GM23338 (cell line): ENCODE data around the gene FRMD4A. TPM values are rescaled to one million over a fixed set of nuclear protein-coding genes. Genes with fewer than 3 reads are reported as not detected.

Source experiments
- ATAC-seq: fragments of 200-7000 bp; cut with Tn5 transposase; 3 replicates; pipeline ENCODE4 v1.9.1; 2020
- DNase-seq: peaks from one replicate; pipeline ENCODE4 v3.0.0-alpha.2; 2015; ENCODE audit warnings: low spot score
- H2AFZ ChIP-seq: fragments of 200-600 bp; sonication (generic); 2 replicates; pipeline ENCODE4 v1.8.0; 2016; ENCODE audit warnings: antibody characterized with exemption, mild to moderate bottlenecking, moderate library complexity
- H3F3A ChIP-seq: fragments of 200-600 bp; sonication (generic); replicated peaks from 2 replicates; pipeline ENCODE4 v1.8.0; 2017; ENCODE audit warnings: antibody characterized with exemption, mixed run types, low read depth
- H3K27ac ChIP-seq: fragments of 200-600 bp; sonication (generic); 2 replicates; pipeline ENCODE4 v1.6.1; 2016; ENCODE audit warnings: low read depth
- H3K27me3 ChIP-seq: fragments of 200-600 bp; sonication (generic); 2 replicates; pipeline ENCODE4 v1.8.0; 2016; ENCODE audit warnings: mild to moderate bottlenecking, mixed run types, moderate library complexity; ENCODE audit not compliant: insufficient read depth
- H3K36me3 ChIP-seq: fragments of 200-600 bp; sonication (generic); 2 replicates; pipeline ENCODE4 v1.8.0; 2016; ENCODE audit warnings: mild to moderate bottlenecking; ENCODE audit not compliant: insufficient read depth
- H3K4me1 ChIP-seq: fragments of 200-600 bp; sonication (generic); 2 replicates; pipeline ENCODE4 v1.8.0; 2016; ENCODE audit warnings: mild to moderate bottlenecking, moderate library complexity; ENCODE audit not compliant: insufficient read depth
- H3K4me2 ChIP-seq: fragments of 200-600 bp; sonication (generic); 2 replicates; pipeline ENCODE4 v1.7.1; 2017; ENCODE audit warnings: mixed run types
- H3K4me3 ChIP-seq: fragments of 200-600 bp; sonication (generic); 2 replicates; pipeline ENCODE4 v1.6.1; 2016; ENCODE audit warnings: mixed run types
- H3K79me2 ChIP-seq: fragments of 200-600 bp; sonication (generic); replicated peaks from 2 replicates; pipeline ENCODE4 v1.8.0; 2017; ENCODE audit warnings: mild to moderate bottlenecking; ENCODE audit not compliant: insufficient read depth
- H3K9me2 ChIP-seq: fragments of 200-600 bp; sonication (generic); 2 replicates; pipeline ENCODE4 v1.8.0; 2017; ENCODE audit not compliant: insufficient read depth
- H4K20me1 ChIP-seq: fragments of 200-600 bp; sonication (generic); replicated peaks from 2 replicates; pipeline ENCODE4 v1.8.0; 2017; ENCODE audit warnings: mild to moderate bottlenecking; ENCODE audit not compliant: insufficient read depth
- H3K27ac Mint-ChIP-seq: 2 replicates; pipeline ENCODE4 v1.8.0; 2020; ENCODE audit warnings: inconsistent platforms, mild to moderate bottlenecking, moderate library complexity, mixed read lengths
- H3K27me3 Mint-ChIP-seq: 3 replicates; pipeline ENCODE4 v1.8.0; 2022; ENCODE audit warnings: low read depth, mild to moderate bottlenecking, moderate library complexity, mixed read lengths, inconsistent platforms; ENCODE audit not compliant: insufficient read depth, poor library complexity
- H3K36me3 Mint-ChIP-seq: 3 replicates; pipeline ENCODE4 v1.8.0; 2021; ENCODE audit warnings: low read depth, mild to moderate bottlenecking, inconsistent platforms, moderate library complexity, mixed read lengths
- H3K4me1 Mint-ChIP-seq: 3 replicates; pipeline ENCODE4 v1.8.0; 2020; ENCODE audit warnings: mild to moderate bottlenecking, inconsistent platforms, mixed read lengths
- H3K4me3 Mint-ChIP-seq: 3 replicates; pipeline ENCODE4 v1.8.0; 2021; ENCODE audit warnings: moderate library complexity, mild to moderate bottlenecking, inconsistent platforms, mixed read lengths
- H3K9me3 Mint-ChIP-seq: 3 replicates; pipeline ENCODE4 v1.8.0; 2020; ENCODE audit warnings: moderate library complexity, mild to moderate bottlenecking, inconsistent platforms, mixed read lengths
- CREB1 ChIP-seq: fragments of 250-450 bp; sonication (Bioruptor Pico); IDR thresholded peaks from 2 replicates; pipeline ENCODE4 v1.5.0; 2020; ENCODE audit warnings: low read depth, mild to moderate bottlenecking, moderate library complexity
- EZH2 ChIP-seq: fragments of 200-600 bp; sonication (generic); IDR thresholded peaks from one replicate; pipeline ENCODE4 v1.8.0; 2017; ENCODE audit warnings: antibody characterized with exemption, mild to moderate bottlenecking, low read depth; ENCODE audit not compliant: unreplicated experiment
- EZH2phosphoT487 ChIP-seq: fragments of 200-600 bp; sonication (generic); IDR thresholded peaks from one replicate; pipeline ENCODE4 v1.8.1; 2018; ENCODE audit warnings: antibody characterized with exemption; ENCODE audit not compliant: unreplicated experiment
- JUNB ChIP-seq: IDR thresholded peaks from one replicate; pipeline ENCODE4 v1.6.1; 2016; ENCODE audit warnings: antibody characterized with exemption; ENCODE audit not compliant: unreplicated experiment
- NANOG ChIP-seq: IDR thresholded peaks from 2 replicates; pipeline ENCODE4 v1.6.1; 2016; ENCODE audit warnings: antibody characterized with exemption, borderline replicate concordance
- POLR2AphosphoS5 ChIP-seq: IDR thresholded peaks from 2 replicates; pipeline ENCODE4 v1.6.1; 2016; ENCODE audit warnings: antibody characterized with exemption, low read depth
- REST ChIP-seq: IDR thresholded peaks from one replicate; pipeline ENCODE4 v1.6.1; 2018; ENCODE audit warnings: antibody characterized with exemption; ENCODE audit not compliant: unreplicated experiment
- STAT1 ChIP-seq: IDR thresholded peaks from one replicate; pipeline ENCODE4 v1.6.1; 2016; ENCODE audit warnings: antibody characterized with exemption; ENCODE audit not compliant: unreplicated experiment
- ZNF114 ChIP-seq: fragments of 250-450 bp; sonication (Bioruptor Pico); IDR thresholded peaks from 2 replicates; pipeline ENCODE4 v1.5.0; 2020; ENCODE audit warnings: mild to moderate bottlenecking, moderate library complexity
- ZNF331 ChIP-seq: fragments of 250-450 bp; sonication (Bioruptor Pico); IDR thresholded peaks from 2 replicates; pipeline ENCODE4 v1.5.0; 2020; ENCODE audit warnings: low read depth, mild to moderate bottlenecking, moderate library complexity
- polyA plus RNA-seq: library from polyadenylated mRNA; unstranded; fragments of >200 nt; fragmentation: Nextera tagmentation; extraction: Ambion mirVana; gene quantifications from 2 replicates; pipeline ENCODE4 v1.2.1, GENCODE V29; 2016
- total RNA-seq: library from RNA; depleted of rRNA; stranded (reverse); fragments of >200 nt; shearing (Covaris generic); gene quantifications from 2 replicates; pipeline ENCODE4 v1.2.3, GENCODE V29; 2014
- TF ChIP-seq, protein P1 (sequence below), 2 experiments: fragments of 200-600 bp in 1 of 2; sonication (generic) in 1 of 2; conservative IDR thresholded peaks; 2 replicates each; pipeline versions ENCODE4 v1.5.1 to v1.6.1; 2016 to 2017; ENCODE audit warnings: antibody characterized with exemption in 2 of 2, low read depth in 2 of 2, mild to moderate bottlenecking in 2 of 2, moderate library complexity in 1 of 2
- TF ChIP-seq, protein P2 (sequence below): IDR thresholded peaks from 2 replicates; pipeline ENCODE4 v1.6.1; 2016; ENCODE audit warnings: antibody characterized with exemption
- TF ChIP-seq, protein P3 (sequence below): fragments of 250-450 bp; sonication (Bioruptor Pico); IDR thresholded peaks from 2 replicates; pipeline ENCODE4 v1.5.0; 2020; ENCODE audit warnings: mild to moderate bottlenecking, moderate library complexity

FRMD4A gene
- total and polyA plus RNA-seq, 2 experiments from 2014 or later: 14.0 to 20.1 TPM

DNA sequence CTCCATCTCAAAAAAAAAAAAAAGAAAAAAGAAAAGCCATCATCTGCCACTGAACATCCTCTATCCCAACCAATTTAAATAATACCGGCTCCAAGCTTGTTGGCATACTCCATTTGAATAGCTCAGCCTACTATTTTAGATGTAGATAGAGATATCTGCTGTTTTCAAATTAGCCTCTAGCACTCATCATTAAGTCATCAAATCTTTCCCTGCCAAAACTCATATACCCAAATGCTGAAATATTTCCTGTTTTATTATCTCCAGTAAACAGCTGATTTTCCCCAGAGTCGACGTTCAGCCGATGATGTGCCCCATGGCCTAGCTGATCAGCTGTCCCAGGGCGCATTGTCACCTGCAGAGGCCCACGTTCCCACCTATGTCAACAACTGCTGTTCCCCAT, 34.5 kb upstream of the FRMD4A start:
- no peaks in the 10 kb centered on the region for H3K79me2 ChIP-seq
- no peaks in the 10 kb centered on the region for H3F3A ChIP-seq
- no peaks in the 10 kb centered on the region; the same call in 2 of the 3 replicates for H3K9me3 Mint-ChIP-seq
- no peaks in the 10 kb centered on the region for H3K36me3 Mint-ChIP-seq
- peaks cover 3% of the 10 kb centered on the region; the same call in 1 of the 2 replicates for H3K9me2 ChIP-seq
- DNase-seq (no peak), ATAC-seq (no peak)
- H3K36me3 ChIP-seq: no peaks in the 10 kb centered on the region
- no peaks in the 10 kb centered on the region for H3K27me3 Mint-ChIP-seq
- TF ChIP-seq CREB1 (CRISPR knock-in tag): no peak
- no peak for TF ChIP-seq REST
- no peak for TF ChIP-seq NANOG
- TF ChIP-seq ZNF331 (CRISPR knock-in tag): no peak
- TF ChIP-seq EZH2phosphoT487: no peak
- TF ChIP-seq STAT1: no peak
- TF ChIP-seq ZNF114 (CRISPR knock-in tag): no peak
- no peak for TF ChIP-seq POLR2AphosphoS5
- TF ChIP-seq, protein P1, sequence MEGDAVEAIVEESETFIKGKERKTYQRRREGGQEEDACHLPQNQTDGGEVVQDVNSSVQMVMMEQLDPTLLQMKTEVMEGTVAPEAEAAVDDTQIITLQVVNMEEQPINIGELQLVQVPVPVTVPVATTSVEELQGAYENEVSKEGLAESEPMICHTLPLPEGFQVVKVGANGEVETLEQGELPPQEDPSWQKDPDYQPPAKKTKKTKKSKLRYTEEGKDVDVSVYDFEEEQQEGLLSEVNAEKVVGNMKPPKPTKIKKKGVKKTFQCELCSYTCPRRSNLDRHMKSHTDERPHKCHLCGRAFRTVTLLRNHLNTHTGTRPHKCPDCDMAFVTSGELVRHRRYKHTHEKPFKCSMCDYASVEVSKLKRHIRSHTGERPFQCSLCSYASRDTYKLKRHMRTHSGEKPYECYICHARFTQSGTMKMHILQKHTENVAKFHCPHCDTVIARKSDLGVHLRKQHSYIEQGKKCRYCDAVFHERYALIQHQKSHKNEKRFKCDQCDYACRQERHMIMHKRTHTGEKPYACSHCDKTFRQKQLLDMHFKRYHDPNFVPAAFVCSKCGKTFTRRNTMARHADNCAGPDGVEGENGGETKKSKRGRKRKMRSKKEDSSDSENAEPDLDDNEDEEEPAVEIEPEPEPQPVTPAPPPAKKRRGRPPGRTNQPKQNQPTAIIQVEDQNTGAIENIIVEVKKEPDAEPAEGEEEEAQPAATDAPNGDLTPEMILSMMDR (conservative IDR thresholded peaks at IDR 0.05; ENCODE audit: low read depth in 2 of 2): no peak
- TF ChIP-seq, protein P2, sequence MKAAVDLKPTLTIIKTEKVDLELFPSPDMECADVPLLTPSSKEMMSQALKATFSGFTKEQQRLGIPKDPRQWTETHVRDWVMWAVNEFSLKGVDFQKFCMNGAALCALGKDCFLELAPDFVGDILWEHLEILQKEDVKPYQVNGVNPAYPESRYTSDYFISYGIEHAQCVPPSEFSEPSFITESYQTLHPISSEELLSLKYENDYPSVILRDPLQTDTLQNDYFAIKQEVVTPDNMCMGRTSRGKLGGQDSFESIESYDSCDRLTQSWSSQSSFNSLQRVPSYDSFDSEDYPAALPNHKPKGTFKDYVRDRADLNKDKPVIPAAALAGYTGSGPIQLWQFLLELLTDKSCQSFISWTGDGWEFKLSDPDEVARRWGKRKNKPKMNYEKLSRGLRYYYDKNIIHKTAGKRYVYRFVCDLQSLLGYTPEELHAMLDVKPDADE: no peak
- TF ChIP-seq, protein P3, sequence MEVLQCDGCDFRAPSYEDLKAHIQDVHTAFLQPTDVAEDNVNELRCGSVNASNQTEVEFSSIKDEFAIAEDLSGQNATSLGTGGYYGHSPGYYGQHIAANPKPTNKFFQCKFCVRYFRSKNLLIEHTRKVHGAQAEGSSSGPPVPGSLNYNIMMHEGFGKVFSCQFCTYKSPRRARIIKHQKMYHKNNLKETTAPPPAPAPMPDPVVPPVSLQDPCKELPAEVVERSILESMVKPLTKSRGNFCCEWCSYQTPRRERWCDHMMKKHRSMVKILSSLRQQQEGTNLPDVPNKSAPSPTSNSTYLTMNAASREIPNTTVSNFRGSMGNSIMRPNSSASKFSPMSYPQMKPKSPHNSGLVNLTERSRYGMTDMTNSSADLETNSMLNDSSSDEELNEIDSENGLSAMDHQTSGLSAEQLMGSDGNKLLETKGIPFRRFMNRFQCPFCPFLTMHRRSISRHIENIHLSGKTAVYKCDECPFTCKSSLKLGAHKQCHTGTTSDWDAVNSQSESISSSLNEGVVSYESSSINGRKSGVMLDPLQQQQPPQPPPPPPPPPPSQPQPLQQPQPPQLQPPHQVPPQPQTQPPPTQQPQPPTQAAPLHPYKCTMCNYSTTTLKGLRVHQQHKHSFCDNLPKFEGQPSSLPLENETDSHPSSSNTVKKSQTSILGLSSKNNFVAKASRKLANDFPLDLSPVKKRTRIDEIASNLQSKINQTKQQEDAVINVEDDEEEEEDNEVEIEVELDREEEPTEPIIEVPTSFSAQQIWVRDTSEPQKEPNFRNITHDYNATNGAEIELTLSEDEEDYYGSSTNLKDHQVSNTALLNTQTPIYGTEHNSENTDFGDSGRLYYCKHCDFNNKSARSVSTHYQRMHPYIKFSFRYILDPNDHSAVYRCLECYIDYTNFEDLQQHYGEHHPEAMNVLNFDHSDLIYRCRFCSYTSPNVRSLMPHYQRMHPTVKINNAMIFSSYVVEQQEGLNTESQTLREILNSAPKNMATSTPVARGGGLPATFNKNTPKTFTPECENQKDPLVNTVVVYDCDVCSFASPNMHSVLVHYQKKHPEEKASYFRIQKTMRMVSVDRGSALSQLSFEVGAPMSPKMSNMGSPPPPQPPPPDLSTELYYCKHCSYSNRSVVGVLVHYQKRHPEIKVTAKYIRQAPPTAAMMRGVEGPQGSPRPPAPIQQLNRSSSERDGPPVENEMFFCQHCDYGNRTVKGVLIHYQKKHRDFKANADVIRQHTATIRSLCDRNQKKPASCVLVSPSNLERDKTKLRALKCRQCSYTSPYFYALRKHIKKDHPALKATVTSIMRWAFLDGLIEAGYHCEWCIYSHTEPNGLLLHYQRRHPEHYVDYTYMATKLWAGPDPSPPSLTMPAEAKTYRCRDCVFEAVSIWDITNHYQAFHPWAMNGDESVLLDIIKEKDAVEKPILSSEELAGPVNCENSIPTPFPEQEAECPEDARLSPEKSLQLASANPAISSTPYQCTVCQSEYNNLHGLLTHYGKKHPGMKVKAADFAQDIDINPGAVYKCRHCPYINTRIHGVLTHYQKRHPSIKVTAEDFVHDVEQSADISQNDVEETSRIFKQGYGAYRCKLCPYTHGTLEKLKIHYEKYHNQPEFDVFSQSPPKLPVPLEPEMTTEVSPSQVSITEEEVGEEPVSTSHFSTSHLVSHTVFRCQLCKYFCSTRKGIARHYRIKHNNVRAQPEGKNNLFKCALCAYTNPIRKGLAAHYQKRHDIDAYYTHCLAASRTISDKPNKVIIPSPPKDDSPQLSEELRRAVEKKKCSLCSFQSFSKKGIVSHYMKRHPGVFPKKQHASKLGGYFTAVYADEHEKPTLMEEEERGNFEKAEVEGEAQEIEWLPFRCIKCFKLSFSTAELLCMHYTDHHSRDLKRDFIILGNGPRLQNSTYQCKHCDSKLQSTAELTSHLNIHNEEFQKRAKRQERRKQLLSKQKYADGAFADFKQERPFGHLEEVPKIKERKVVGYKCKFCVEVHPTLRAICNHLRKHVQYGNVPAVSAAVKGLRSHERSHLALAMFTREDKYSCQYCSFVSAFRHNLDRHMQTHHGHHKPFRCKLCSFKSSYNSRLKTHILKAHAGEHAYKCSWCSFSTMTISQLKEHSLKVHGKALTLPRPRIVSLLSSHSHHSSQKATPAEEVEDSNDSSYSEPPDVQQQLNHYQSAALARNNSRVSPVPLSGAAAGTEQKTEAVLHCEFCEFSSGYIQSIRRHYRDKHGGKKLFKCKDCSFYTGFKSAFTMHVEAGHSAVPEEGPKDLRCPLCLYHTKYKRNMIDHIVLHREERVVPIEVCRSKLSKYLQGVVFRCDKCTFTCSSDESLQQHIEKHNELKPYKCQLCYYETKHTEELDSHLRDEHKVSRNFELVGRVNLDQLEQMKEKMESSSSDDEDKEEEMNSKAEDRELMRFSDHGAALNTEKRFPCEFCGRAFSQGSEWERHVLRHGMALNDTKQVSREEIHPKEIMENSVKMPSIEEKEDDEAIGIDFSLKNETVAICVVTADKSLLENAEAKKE (CRISPR knock-in tag): no peak
- no peak for TF ChIP-seq EZH2
- no peak for TF ChIP-seq JUNB
- no peaks in the 10 kb centered on the region for H3K4me1 ChIP-seq
- no peak overlapping the region for H3K27ac Mint-ChIP-seq
- no peak overlapping the region for H3K4me2 ChIP-seq
- H3K4me3 ChIP-seq: no peak overlapping the region
- H3K27me3 ChIP-seq: no peaks in the 10 kb centered on the region
- no peak overlapping the region for H3K4me3 Mint-ChIP-seq
- no peak overlapping the region for H2AFZ ChIP-seq
- no peaks in the 10 kb centered on the region; the same call in 2 of the 3 replicates for H3K4me1 Mint-ChIP-seq
- no peak overlapping the region for H3K27ac ChIP-seq
- no peaks in the 10 kb centered on the region for H4K20me1 ChIP-seq
